Vagina (tissue), 2 donors: ENCODE measurements around the gene VPS13C.

Experiments used
- POLR2A ChIP-seq, 2 donors: fragments of 450-650 bp; IDR thresholded peaks; one replicate each; pipeline ENCODE4 v1.6.1; 2017; ENCODE audit warnings: antibody characterized with exemption in 2 of 2, mild to moderate bottlenecking in 2 of 2, moderate library complexity in 2 of 2
- TF ChIP-seq, protein P1 (sequence below), 3 experiments: fragments of 450-650 bp in 2 of 3; fragments of 200-600 bp in 1 of 3; sonication (generic) in 1 of 3; IDR thresholded peaks; one replicate each; pipeline ENCODE4 v1.5.1; 2017 to 2019; ENCODE audit warnings: antibody characterized with exemption in 3 of 3, mild to moderate bottlenecking in 2 of 3, moderate library complexity in 2 of 3

DNA sequence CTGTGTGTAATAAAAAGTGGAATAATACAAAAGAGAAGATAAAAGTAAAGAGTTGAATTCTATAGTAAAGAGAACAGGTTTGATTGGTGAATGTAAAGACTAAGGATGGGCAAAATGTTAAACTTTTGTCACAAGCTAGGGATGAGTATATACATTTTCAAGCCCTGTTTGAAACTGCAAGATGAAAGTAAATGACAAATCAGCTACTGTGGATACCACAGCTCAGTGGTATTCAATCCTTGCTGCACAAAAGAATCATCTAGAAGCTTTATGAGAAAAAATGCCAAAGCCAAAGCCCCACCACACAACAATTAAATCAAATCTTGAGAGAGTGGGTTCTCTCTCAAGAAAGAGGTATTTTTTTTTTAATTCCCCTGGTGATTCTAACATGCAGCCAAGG is 67.7 kb downstream of the VPS13C start:
- TF ChIP-seq, protein P1, sequence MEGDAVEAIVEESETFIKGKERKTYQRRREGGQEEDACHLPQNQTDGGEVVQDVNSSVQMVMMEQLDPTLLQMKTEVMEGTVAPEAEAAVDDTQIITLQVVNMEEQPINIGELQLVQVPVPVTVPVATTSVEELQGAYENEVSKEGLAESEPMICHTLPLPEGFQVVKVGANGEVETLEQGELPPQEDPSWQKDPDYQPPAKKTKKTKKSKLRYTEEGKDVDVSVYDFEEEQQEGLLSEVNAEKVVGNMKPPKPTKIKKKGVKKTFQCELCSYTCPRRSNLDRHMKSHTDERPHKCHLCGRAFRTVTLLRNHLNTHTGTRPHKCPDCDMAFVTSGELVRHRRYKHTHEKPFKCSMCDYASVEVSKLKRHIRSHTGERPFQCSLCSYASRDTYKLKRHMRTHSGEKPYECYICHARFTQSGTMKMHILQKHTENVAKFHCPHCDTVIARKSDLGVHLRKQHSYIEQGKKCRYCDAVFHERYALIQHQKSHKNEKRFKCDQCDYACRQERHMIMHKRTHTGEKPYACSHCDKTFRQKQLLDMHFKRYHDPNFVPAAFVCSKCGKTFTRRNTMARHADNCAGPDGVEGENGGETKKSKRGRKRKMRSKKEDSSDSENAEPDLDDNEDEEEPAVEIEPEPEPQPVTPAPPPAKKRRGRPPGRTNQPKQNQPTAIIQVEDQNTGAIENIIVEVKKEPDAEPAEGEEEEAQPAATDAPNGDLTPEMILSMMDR (IDR thresholded peaks at IDR 0.05) = no peak
- TF ChIP-seq POLR2A (IDR thresholded peaks at IDR 0.05) = no peak
